ENCODE data around the gene GTF2H2C. TPM values are rescaled to one million over a fixed set of nuclear protein-coding genes. Genes with fewer than 3 reads are reported as not detected.

Gene GTF2H2C
- total and polyA plus RNA-seq, 2 experiments from 2014 or later = 24.8 to 51.9 TPM

- peak overlapping the region; percentile 82 for H3K27ac ChIP-seq
- peaks cover 26% of the 10 kb centered on the region for H3K4me1 ChIP-seq (ENCODE audit: insufficient read depth)
- TF ChIP-seq EZH2phosphoT487 (IDR thresholded peaks at IDR 0.05; ENCODE audit: low read depth, severe bottlenecking, unreplicated experiment) (no peak), EZH2 (IDR thresholded peaks at IDR 0.05; ENCODE audit: borderline replicate concordance) (no peak), CTCF (IDR thresholded peaks at IDR 0.05; ENCODE audit: poor library complexity) (no peak)
- H3K4me3 ChIP-seq = no peak overlapping the region
- peaks cover 83% of the 10 kb centered on the region for H3K79me2 ChIP-seq
- H3K27me3 ChIP-seq = no peaks in the 10 kb centered on the region
- no peaks in the 10 kb centered on the region for H3K9me2 ChIP-seq (replicated peaks; ENCODE audit: insufficient read depth)
- no peak for DNase-seq (ENCODE audit: low spot score)
- H3K36me3 ChIP-seq (replicated peaks; ENCODE audit: insufficient read depth, low read depth) = no peaks in the 10 kb centered on the region
- no peaks in the 10 kb centered on the region for H3K9me3 ChIP-seq (ENCODE audit: low read depth)
- H2AFZ ChIP-seq = no peak overlapping the region
- H3K4me2 ChIP-seq = peak overlapping the region; percentile 14
- no peaks in the 10 kb centered on the region for H4K20me1 ChIP-seq (ENCODE audit: insufficient read depth, poor library complexity, severe bottlenecking)
- WGBS (ENCODE audit: low lambda C conversion rate, missing lambda C conversion rate) = 68% methylated on average over 7 of the region's 7 CpGs
These were observed 32.7 kb upstream of the GTF2H2C start for GRCh38 chr5:69527128-69527770.

GRCh38 chr5:69528035-69528434 lies 32.0 kb upstream of the GTF2H2C start:
- peak overlapping the region; percentile 14 for H3K4me2 ChIP-seq
- no peaks in the 10 kb centered on the region for H4K20me1 ChIP-seq (ENCODE audit: insufficient read depth, poor library complexity, severe bottlenecking)
- peaks cover 26% of the 10 kb centered on the region for H3K4me1 ChIP-seq (ENCODE audit: insufficient read depth)
- no peak overlapping the region for H3K4me3 ChIP-seq
- H3K27me3 ChIP-seq = no peaks in the 10 kb centered on the region
- H3K36me3 ChIP-seq (replicated peaks; ENCODE audit: insufficient read depth, low read depth) = no peaks in the 10 kb centered on the region
- peaks cover 84% of the 10 kb centered on the region for H3K79me2 ChIP-seq
- TF ChIP-seq CTCF (IDR thresholded peaks at IDR 0.05; ENCODE audit: poor library complexity) (no peak), EZH2phosphoT487 (IDR thresholded peaks at IDR 0.05; ENCODE audit: low read depth, severe bottlenecking, unreplicated experiment) (no peak), EZH2 (IDR thresholded peaks at IDR 0.05; ENCODE audit: borderline replicate concordance) (no peak)
- WGBS (ENCODE audit: low lambda C conversion rate, missing lambda C conversion rate) = 41% methylated on average over 5 of the region's 5 CpGs
- no peak overlapping the region for H2AFZ ChIP-seq
- no peaks in the 10 kb centered on the region for H3K9me3 ChIP-seq (ENCODE audit: low read depth)
- peak overlapping the region; percentile 82 for H3K27ac ChIP-seq
- no peaks in the 10 kb centered on the region for H3K9me2 ChIP-seq (replicated peaks; ENCODE audit: insufficient read depth)
- DNase-seq (ENCODE audit: low spot score) = peak; percentile 58

GRCh38 chr5:69528609-69529008 lies 31.4 kb upstream of the GTF2H2C start:
- no peaks in the 10 kb centered on the region for H3K27me3 ChIP-seq
- H3K9me2 ChIP-seq (replicated peaks; ENCODE audit: insufficient read depth) = no peaks in the 10 kb centered on the region
- peak overlapping the region; percentile 46 for H3K27ac ChIP-seq
- no peak overlapping the region for H3K4me3 ChIP-seq
- H3K4me1 ChIP-seq (ENCODE audit: insufficient read depth) = peaks cover 26% of the 10 kb centered on the region
- H2AFZ ChIP-seq = no peak overlapping the region
- DNase-seq (ENCODE audit: low spot score) = no peak
- H3K36me3 ChIP-seq (replicated peaks; ENCODE audit: insufficient read depth, low read depth) = no peaks in the 10 kb centered on the region
- peaks cover 85% of the 10 kb centered on the region for H3K79me2 ChIP-seq
- H4K20me1 ChIP-seq (ENCODE audit: insufficient read depth, poor library complexity, severe bottlenecking) = no peaks in the 10 kb centered on the region
- 96% methylated on average over 4 of the region's 4 CpGs for WGBS (ENCODE audit: low lambda C conversion rate, missing lambda C conversion rate)
- no peaks in the 10 kb centered on the region for H3K9me3 ChIP-seq (ENCODE audit: low read depth)
- H3K4me2 ChIP-seq = no peak overlapping the region
- TF ChIP-seq EZH2phosphoT487 (IDR thresholded peaks at IDR 0.05; ENCODE audit: low read depth, severe bottlenecking, unreplicated experiment) = no peak
- TF ChIP-seq CTCF (IDR thresholded peaks at IDR 0.05; ENCODE audit: poor library complexity) = no peak
- no peak for TF ChIP-seq EZH2 (IDR thresholded peaks at IDR 0.05; ENCODE audit: borderline replicate concordance)

All from hepatocyte (in vitro differentiated cells).